Measurements from ENCODE around the gene CEMIP2. TPM values are rescaled to one million over a fixed set of nuclear protein-coding genes. Genes with fewer than 3 reads are reported as not detected.

The CEMIP2 gene
- total RNA-seq, 1 experiment from 2014 or later: 40.5 TPM

DNA sequence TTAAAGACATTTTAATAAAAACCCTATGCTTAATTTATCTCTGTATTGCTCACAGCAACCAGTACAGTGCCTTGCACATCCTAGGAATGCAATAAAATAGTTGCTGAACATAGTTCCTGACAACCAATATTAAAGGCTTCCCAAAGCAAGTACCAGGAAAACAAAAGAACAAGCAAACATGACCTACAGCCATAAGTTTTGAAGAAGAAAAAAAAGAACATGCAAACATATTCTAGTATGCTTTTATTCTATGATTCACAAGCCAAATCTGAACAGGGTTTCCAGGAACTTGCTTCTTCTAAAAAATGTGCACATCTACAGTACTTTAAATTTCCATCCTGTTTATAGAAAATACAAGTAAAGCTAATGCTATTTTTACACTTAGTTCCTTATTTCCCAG is 4.5 kb downstream of the CEMIP2 start:
- peaks cover 78% of the 10 kb centered on the region for H3K4me1 Mint-ChIP-seq
- TF ChIP-seq FOXJ3 (CRISPR knock-in tag; IDR thresholded peaks at IDR 0.05; ENCODE audit: borderline replicate concordance) (no peak), TEAD4 (CRISPR knock-in tag; IDR thresholded peaks at IDR 0.05) (no peak), GRHL2 (CRISPR knock-in tag; IDR thresholded peaks at IDR 0.05; ENCODE audit: insufficient replicate concordance, severe bottlenecking) (no peak), NR1H2 (CRISPR knock-in tag; IDR thresholded peaks at IDR 0.05) (no peak), MYBL2 (CRISPR knock-in tag; IDR thresholded peaks at IDR 0.05) (no peak)
- TF ChIP-seq, protein P1, sequence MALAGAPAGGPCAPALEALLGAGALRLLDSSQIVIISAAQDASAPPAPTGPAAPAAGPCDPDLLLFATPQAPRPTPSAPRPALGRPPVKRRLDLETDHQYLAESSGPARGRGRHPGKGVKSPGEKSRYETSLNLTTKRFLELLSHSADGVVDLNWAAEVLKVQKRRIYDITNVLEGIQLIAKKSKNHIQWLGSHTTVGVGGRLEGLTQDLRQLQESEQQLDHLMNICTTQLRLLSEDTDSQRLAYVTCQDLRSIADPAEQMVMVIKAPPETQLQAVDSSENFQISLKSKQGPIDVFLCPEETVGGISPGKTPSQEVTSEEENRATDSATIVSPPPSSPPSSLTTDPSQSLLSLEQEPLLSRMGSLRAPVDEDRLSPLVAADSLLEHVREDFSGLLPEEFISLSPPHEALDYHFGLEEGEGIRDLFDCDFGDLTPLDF (CRISPR knock-in tag; IDR thresholded peaks at IDR 0.05): no peak
- TF ChIP-seq, protein P2, sequence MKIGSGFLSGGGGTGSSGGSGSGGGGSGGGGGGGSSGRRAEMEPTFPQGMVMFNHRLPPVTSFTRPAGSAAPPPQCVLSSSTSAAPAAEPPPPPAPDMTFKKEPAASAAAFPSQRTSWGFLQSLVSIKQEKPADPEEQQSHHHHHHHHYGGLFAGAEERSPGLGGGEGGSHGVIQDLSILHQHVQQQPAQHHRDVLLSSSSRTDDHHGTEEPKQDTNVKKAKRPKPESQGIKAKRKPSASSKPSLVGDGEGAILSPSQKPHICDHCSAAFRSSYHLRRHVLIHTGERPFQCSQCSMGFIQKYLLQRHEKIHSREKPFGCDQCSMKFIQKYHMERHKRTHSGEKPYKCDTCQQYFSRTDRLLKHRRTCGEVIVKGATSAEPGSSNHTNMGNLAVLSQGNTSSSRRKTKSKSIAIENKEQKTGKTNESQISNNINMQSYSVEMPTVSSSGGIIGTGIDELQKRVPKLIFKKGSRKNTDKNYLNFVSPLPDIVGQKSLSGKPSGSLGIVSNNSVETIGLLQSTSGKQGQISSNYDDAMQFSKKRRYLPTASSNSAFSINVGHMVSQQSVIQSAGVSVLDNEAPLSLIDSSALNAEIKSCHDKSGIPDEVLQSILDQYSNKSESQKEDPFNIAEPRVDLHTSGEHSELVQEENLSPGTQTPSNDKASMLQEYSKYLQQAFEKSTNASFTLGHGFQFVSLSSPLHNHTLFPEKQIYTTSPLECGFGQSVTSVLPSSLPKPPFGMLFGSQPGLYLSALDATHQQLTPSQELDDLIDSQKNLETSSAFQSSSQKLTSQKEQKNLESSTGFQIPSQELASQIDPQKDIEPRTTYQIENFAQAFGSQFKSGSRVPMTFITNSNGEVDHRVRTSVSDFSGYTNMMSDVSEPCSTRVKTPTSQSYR (CRISPR knock-in tag; IDR thresholded peaks at IDR 0.05): no peak
- no peaks in the 10 kb centered on the region for H3K9me3 Mint-ChIP-seq
- ATAC-seq: no peak
- H3K27ac Mint-ChIP-seq: no peak overlapping the region
- POLR2A ChIA-PET: no interaction called here
- H3K4me3 Mint-ChIP-seq: no peak overlapping the region
- no peak for DNase-seq (ENCODE audit: low spot score)
- H3K27me3 Mint-ChIP-seq (ENCODE audit: low read depth): no peaks in the 10 kb centered on the region; the same call in 1 of the 2 replicates
- H3K36me3 Mint-ChIP-seq: no peaks in the 10 kb centered on the region; the same call in 1 of the 2 replicates
- CTCF ChIA-PET: no interaction called here

DNA sequence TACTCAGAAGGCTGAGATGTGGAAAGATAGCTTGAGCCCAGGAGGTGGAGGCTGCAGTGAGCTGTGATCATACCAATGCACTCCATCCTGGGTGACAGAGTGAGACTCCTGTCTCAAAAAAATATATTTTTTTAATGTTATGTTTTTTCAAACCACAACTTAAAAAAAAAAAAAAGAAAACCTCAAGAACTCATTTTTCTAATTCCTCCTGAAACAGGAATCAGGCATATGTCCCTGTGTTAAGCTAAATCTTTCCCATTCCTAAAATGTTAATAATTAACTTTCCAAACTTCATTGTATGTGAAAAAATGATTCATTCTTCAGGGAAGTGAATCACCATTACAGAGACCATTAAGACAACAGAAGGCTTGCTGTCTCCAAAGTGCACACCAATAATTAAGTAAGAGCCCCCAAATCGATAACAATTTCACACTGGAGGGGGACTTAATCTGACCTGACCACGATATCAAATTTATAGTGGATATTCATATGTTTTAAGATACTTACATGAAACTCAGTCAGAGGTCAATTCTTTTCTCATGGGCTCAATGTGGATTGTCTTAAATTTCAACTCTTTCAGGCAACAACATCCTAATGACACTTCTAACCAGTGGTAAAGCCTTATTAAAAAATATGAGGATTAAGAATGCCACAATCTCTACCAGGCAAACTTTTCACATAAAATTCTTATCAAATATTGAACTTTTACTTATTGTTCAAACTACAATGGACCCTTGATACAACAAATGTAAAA is 5.2 kb downstream of the CEMIP2 start:
- ChIA-PET CTCF (interaction anchor here (0.6 to 0.7 kb wide), 2 partner anchors 262 to 276 kb away, joined by 3 to 4 read pairs; no protein-coding TSS in a partner anchor), POLR2A (no interaction called here)
- DNase-seq (ENCODE audit: low spot score): no peak
- ATAC-seq: no peak
- no peaks in the 10 kb centered on the region for H3K9me3 Mint-ChIP-seq
- no peaks in the 10 kb centered on the region; the same call in 1 of the 2 replicates for H3K27me3 Mint-ChIP-seq (ENCODE audit: low read depth)
- H3K4me3 Mint-ChIP-seq: no peak overlapping the region
- H3K4me1 Mint-ChIP-seq: peaks cover 85% of the 10 kb centered on the region
- no peak overlapping the region for H3K27ac Mint-ChIP-seq
- TF ChIP-seq, protein P3, sequence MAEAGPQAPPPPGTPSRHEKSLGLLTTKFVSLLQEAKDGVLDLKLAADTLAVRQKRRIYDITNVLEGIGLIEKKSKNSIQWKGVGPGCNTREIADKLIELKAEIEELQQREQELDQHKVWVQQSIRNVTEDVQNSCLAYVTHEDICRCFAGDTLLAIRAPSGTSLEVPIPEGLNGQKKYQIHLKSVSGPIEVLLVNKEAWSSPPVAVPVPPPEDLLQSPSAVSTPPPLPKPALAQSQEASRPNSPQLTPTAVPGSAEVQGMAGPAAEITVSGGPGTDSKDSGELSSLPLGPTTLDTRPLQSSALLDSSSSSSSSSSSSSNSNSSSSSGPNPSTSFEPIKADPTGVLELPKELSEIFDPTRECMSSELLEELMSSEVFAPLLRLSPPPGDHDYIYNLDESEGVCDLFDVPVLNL (CRISPR knock-in tag; IDR thresholded peaks at IDR 0.05; ENCODE audit: borderline replicate concordance, low read depth): no peak
- TF ChIP-seq ZNF396 (CRISPR knock-in tag; IDR thresholded peaks at IDR 0.05; ENCODE audit: borderline replicate concordance): no peak
- no peak for TF ChIP-seq ZNF416 (CRISPR knock-in tag; IDR thresholded peaks at IDR 0.05)
- no peak for TF ChIP-seq ZNF121 (CRISPR knock-in tag; IDR thresholded peaks at IDR 0.05)
- TF ChIP-seq MYBL2 (CRISPR knock-in tag; IDR thresholded peaks at IDR 0.05): no peak
- TF ChIP-seq ZNF232 (CRISPR knock-in tag; IDR thresholded peaks at IDR 0.05): no peak
- TF ChIP-seq NR2C2 (CRISPR knock-in tag; IDR thresholded peaks at IDR 0.05): no peak
- TF ChIP-seq, protein P4, sequence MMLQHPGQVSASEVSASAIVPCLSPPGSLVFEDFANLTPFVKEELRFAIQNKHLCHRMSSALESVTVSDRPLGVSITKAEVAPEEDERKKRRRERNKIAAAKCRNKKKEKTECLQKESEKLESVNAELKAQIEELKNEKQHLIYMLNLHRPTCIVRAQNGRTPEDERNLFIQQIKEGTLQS (CRISPR knock-in tag; conservative IDR thresholded peaks at IDR 0.05): no peak
- no peaks in the 10 kb centered on the region; the same call in 1 of the 2 replicates for H3K36me3 Mint-ChIP-seq

DNA sequence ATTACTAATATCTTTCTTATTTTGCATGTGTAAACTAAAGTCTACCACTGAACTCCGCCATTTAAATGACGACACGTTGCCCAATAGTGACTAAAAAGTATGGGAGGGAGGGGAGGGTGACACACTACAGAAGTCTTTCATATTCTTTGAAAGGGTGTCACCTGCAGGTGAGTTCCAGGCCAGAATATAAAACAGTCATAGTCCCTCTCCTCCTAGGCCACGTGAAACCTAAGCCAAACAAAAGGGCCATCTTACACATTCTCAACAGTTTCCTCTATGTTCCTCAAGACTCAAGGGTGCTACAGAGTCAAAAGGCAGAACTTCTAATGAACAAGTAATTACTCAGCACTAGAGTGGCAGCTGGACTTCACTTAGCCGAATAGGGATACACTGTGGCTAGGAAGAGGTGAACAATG is 6.4 kb downstream of the CEMIP2 start:
- Mint-ChIP-seq H3K4me3 (no peak overlapping the region), H3K36me3 (no peaks in the 10 kb centered on the region), H3K27ac (no peak overlapping the region), H3K27me3 (ENCODE audit: low read depth) (no peaks in the 10 kb centered on the region; the same call in 1 of the 2 replicates), H3K9me3 (no peaks in the 10 kb centered on the region), H3K4me1 (peaks cover 92% of the 10 kb centered on the region)
- DNase-seq (ENCODE audit: low spot score) (no peak), ATAC-seq (no peak)
- ChIA-PET POLR2A (no interaction called here), CTCF (no interaction called here)
- TF ChIP-seq ELF4 (CRISPR knock-in tag; IDR thresholded peaks at IDR 0.05; ENCODE audit: low read depth) (no peak), TCF7 (CRISPR knock-in tag; IDR thresholded peaks at IDR 0.05; ENCODE audit: low read depth) (no peak), JUN (CRISPR knock-in tag; IDR thresholded peaks at IDR 0.05) (no peak), NFYB (CRISPR knock-in tag; conservative IDR thresholded peaks at IDR 0.05; ENCODE audit: low read depth) (no peak), ESRRA (CRISPR knock-in tag; IDR thresholded peaks at IDR 0.05; ENCODE audit: borderline replicate concordance) (no peak), KAT7 (CRISPR knock-in tag; IDR thresholded peaks at IDR 0.05; ENCODE audit: borderline replicate concordance) (no peak), GRHL2 (CRISPR knock-in tag; IDR thresholded peaks at IDR 0.05; ENCODE audit: insufficient replicate concordance, severe bottlenecking) (no peak), ZNF671 (CRISPR knock-in tag; IDR thresholded peaks at IDR 0.05) (no peak)
- TF ChIP-seq, protein P5, sequence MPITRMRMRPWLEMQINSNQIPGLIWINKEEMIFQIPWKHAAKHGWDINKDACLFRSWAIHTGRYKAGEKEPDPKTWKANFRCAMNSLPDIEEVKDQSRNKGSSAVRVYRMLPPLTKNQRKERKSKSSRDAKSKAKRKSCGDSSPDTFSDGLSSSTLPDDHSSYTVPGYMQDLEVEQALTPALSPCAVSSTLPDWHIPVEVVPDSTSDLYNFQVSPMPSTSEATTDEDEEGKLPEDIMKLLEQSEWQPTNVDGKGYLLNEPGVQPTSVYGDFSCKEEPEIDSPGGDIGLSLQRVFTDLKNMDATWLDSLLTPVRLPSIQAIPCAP (CRISPR knock-in tag; IDR thresholded peaks at IDR 0.05): no peak
- TF ChIP-seq, protein P6, sequence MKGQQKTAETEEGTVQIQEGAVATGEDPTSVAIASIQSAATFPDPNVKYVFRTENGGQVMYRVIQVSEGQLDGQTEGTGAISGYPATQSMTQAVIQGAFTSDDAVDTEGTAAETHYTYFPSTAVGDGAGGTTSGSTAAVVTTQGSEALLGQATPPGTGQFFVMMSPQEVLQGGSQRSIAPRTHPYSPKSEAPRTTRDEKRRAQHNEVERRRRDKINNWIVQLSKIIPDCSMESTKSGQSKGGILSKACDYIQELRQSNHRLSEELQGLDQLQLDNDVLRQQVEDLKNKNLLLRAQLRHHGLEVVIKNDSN (CRISPR knock-in tag; IDR thresholded peaks at IDR 0.05): no peak
- TF ChIP-seq, protein P7, sequence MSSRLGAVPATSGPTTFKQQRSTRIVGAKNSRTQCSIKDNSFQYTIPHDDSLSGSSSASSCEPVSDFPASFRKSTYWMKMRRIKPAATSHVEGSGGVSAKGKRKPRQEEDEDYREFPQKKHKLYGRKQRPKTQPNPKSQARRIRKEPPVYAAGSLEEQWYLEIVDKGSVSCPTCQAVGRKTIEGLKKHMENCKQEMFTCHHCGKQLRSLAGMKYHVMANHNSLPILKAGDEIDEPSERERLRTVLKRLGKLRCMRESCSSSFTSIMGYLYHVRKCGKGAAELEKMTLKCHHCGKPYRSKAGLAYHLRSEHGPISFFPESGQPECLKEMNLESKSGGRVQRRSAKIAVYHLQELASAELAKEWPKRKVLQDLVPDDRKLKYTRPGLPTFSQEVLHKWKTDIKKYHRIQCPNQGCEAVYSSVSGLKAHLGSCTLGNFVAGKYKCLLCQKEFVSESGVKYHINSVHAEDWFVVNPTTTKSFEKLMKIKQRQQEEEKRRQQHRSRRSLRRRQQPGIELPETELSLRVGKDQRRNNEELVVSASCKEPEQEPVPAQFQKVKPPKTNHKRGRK (CRISPR knock-in tag; IDR thresholded peaks at IDR 0.05; ENCODE audit: borderline replicate concordance): no peak
